BLaER1 treated with 17β-estradiol and CSF1 and Interleukin-3, amounts not matched to agents 10 nM and 100 nM (cell line): ENCODE data around the gene JRKL.

Source experiments
- H3K27ac ChIP-seq, 11 experiments: shearing (Covaris generic); formaldehyde crosslinking; 2 replicates each; pipeline ENCODE4 v1.8.1; 2022
- H3K27me3 ChIP-seq, 11 experiments: shearing (Covaris generic); formaldehyde crosslinking; 2 replicates each; pipeline ENCODE4 v1.8.1; 2022
- H3K36me3 ChIP-seq, 11 experiments: shearing (Covaris generic); formaldehyde crosslinking; 2 replicates each; pipeline ENCODE4 v1.8.1; 2022
- H3K4me1 ChIP-seq, 10 experiments: shearing (Covaris generic); formaldehyde crosslinking; 2 replicates each; pipeline ENCODE4 v1.8.1; 2022
- H3K4me2 ChIP-seq, 11 experiments: shearing (Covaris generic); formaldehyde crosslinking; 2 replicates each; pipeline ENCODE4 v1.8.1; 2022
- H3K4me3 ChIP-seq, 10 experiments: shearing (Covaris generic); formaldehyde crosslinking; 2 replicates each; pipeline ENCODE4 v1.8.1; 2022
- H3K9ac ChIP-seq, 11 experiments: shearing (Covaris generic); formaldehyde crosslinking; 2 replicates each; pipeline ENCODE4 v1.8.1; 2022
- H3K9me3 ChIP-seq, 11 experiments: shearing (Covaris generic); formaldehyde crosslinking; replicated peaks in 1 of 11; 2 replicates each; pipeline ENCODE4 v1.8.1; 2022
- H4K20me1 ChIP-seq, 11 experiments: shearing (Covaris generic); formaldehyde crosslinking; 2 replicates each; pipeline ENCODE4 v1.8.1; 2022
- Cebpa-rat ChIP-seq, 11 experiments: shearing (Covaris generic); IDR thresholded peaks; 2 replicates each; pipeline ENCODE4 v1.8.1; 2022

Gene JRKL

DNA sequence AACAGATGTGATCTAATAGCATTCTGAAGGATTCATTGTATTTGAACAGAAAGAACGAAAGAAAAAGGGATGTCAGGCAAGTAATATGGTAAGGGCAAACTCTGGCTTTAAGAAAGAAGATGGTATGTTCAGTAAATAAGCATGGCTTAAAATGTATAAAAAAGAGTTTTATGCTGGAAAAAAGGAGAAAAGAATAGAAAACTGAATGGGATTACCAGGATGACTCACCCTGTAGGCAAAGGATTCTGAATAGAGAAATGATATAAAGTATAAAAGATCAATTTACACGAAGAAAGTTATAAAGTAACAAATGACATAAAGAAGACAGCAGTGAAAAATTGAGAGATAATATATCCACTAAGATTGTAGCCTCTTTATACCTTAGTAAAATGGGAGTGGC is 4.6 kb upstream of the JRKL start:
- Histone ChIP-seq H3K4me1 (peaks cover 5 to 26% (median 17%) of the 10 kb centered on the region in 10 experiments), H3K4me3 (no peak overlapping the region), H3K27me3 (no peaks in the 10 kb centered on the region), H3K36me3 (peaks cover 34 to 67% (median 46%) of the 10 kb centered on the region in 11 experiments; a peak in 21 of 22 replicates), H3K4me2 (no peak overlapping the region), H3K9me3 (no peaks in the 10 kb centered on the region), H3K9ac (no peak overlapping the region), H3K27ac (no peak overlapping the region), H4K20me1 (peaks cover 0 to 19% (median 0%) of the 10 kb centered on the region in 11 experiments; a peak in 4 of 22 replicates)
- TF ChIP-seq Cebpa-rat (IDR thresholded peaks at IDR 0.05): no peak

DNA sequence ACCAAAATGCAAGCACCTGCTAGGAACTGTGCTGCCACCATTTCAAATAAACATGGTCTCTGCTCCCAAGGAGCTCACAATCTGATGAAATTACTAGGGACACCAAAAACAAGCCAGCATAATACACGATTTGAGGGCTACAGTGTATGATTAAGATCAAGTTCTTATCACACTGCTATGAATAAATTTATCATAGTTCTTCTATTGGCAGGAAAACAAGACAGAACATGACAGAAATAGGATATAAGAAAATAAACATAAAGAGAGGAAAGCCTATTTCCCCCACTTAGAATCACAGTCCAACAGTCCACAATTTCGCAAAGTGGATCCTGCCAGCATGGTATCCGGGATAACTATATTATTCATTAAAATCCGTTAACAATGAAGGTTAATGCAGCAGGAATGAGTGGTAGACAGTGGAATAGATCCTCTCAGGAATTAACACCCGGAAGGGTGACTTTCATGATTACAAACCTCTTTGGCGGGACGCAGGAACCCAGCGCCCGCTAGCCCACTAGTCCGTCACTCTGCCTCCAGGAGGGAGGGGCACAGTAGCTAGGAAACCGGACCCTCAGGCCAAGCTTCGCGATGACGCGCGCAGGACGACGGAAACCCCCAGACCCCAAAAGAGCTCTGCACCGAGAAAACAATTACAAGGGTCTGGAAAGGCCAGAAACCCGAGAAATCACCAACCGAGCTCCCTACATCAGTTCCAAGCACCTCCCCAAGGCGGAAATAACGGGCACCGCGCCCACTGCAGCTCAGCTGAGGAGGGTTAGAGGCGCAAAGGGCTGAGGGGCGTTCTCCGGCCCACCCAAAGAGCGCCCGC is 708 bp upstream of the JRKL start:
- TF ChIP-seq Cebpa-rat (IDR thresholded peaks at IDR 0.05): no peak
- H4K20me1 ChIP-seq: peaks cover 0 to 22% (median 0%) of the 10 kb centered on the region in 11 experiments; a peak in 7 of 22 replicates
- no peaks in the 10 kb centered on the region for H3K27me3 ChIP-seq
- peaks cover 4 to 31% (median 14%) of the 10 kb centered on the region in 11 experiments; a peak in 17 of 22 replicates for H3K36me3 ChIP-seq
- peak overlapping the region; percentile 71 to 96 (median 84) for H3K4me2 ChIP-seq
- H3K27ac ChIP-seq: peak overlapping the region; percentile 72 to 90 (median 85)
- peaks cover 0 to 7% (median 0%) of the 10 kb centered on the region in 11 experiments; a peak in 4 of 22 replicates for H3K9me3 ChIP-seq
- H3K9ac ChIP-seq: peak overlapping the region; percentile 84 to 94 (median 87)
- peak overlapping the region; percentile 85 to 99 (median 92) for H3K4me3 ChIP-seq
- peaks cover 20 to 59% (median 26%) of the 10 kb centered on the region in 10 experiments for H3K4me1 ChIP-seq

DNA sequence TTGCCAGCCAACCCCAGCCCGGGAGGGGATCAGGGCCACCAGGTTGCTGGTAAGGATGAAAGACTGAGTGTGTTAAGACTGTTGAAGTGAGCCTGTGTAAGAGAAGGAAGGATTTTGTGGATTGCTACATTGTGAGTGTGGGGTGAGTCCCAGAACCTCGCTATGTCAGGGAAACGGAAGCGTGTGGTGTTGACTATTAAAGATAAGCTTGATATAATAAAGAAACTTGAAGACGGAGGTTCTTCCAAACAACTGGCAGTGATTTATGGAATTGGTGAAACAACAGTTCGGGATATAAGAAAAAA is 627 bp downstream of the JRKL start:
- TF ChIP-seq Cebpa-rat (IDR thresholded peaks at IDR 0.05): no peak
- H3K9ac ChIP-seq: peak overlapping the region; percentile 84 to 94 (median 87)
- H3K27ac ChIP-seq: peak overlapping the region; percentile 79 to 90 (median 85)

DNA sequence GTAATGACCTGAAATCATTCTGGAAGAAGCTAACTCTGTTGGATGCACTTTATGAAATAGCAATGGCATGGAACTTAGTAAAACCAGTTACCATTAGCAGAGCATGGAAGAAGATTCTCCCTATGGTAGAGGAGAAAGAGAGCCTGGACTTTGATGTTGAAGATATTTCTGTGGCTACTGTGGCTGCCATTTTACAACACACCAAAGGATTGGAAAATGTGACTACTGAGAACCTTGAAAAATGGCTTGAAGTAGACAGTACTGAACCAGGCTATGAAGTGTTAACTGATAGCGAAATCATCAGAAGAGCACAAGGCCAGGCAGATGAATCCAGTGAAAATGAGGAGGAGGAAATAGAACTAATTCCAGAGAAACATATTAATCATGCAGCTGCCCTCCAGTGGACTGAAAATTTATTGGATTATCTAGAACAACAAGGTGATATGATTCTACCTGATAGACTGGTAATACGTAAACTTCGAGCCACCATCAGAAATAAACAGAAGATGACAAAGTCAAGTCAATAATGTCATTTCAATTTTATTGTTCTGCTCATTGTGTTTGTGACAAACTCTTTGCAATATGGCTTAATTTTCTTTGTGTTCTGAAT is 2.0 kb downstream of the JRKL start:
- Histone ChIP-seq H3K9me3 (peaks cover 0 to 7% (median 0%) of the 10 kb centered on the region in 11 experiments; a peak in 4 of 22 replicates), H3K4me3 (peak overlapping the region in 1 of 10 experiments; percentile 92; a peak in 1 of 20 replicates), H3K36me3 (peaks cover 0 to 6% (median 0%) of the 10 kb centered on the region in 11 experiments; a peak in 3 of 22 replicates), H3K27ac (no peak overlapping the region), H3K4me2 (peak overlapping the region in 7 of 11 experiments; percentile 83 to 94 (median 87); a peak in 16 of 22 replicates), H3K4me1 (peaks cover 20 to 56% (median 30%) of the 10 kb centered on the region in 10 experiments), H3K9ac (no peak overlapping the region), H3K27me3 (no peaks in the 10 kb centered on the region), H4K20me1 (peaks cover 0 to 18% (median 0%) of the 10 kb centered on the region in 11 experiments; a peak in 7 of 22 replicates)
- no peak for TF ChIP-seq Cebpa-rat (IDR thresholded peaks at IDR 0.05)

More for the DNA sequence above, 627 bp downstream of the JRKL start:
- Histone ChIP-seq H3K4me3 (peak overlapping the region; percentile 85 to 99 (median 92)), H4K20me1 (peaks cover 0 to 19% (median 0%) of the 10 kb centered on the region in 11 experiments; a peak in 7 of 22 replicates), H3K4me2 (peak overlapping the region; percentile 73 to 94 (median 85)), H3K36me3 (peaks cover 0 to 18% (median 9%) of the 10 kb centered on the region in 11 experiments; a peak in 13 of 22 replicates), H3K27me3 (no peaks in the 10 kb centered on the region), H3K4me1 (peaks cover 20 to 61% (median 26%) of the 10 kb centered on the region in 10 experiments), H3K9me3 (peaks cover 0 to 7% (median 0%) of the 10 kb centered on the region in 11 experiments; a peak in 4 of 22 replicates)

DNA sequence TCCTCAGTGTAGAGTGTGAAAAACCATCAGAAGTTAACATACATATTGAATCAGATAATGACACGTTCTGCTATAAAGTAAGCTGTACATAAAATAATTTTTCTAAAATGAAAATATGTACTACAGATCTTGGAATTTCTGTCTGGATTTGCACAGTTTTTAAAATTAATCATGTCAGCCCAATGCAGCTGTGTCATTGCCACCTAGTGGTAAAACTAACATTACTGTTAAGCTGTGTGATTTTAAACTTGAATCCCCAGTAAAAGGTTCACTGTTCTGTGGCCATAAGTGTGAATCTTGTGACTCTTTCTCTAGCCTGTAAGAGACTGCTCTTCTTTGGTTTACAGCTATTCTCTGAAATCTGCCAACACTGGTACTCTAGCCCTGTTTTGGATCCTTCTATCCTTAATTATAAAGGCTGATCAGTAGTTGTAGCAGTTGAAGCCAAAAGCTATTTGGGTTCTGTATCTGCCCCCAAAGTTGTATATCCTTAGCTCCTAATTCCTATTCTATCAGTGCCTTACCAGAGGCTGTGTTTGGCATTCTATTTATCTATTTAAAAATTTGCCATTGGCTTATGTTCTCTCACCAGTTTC is 4.0 kb downstream of the JRKL start:
- Histone ChIP-seq H3K9me3 (peaks cover 0 to 7% (median 0%) of the 10 kb centered on the region in 11 experiments; a peak in 4 of 22 replicates), H3K4me2 (peak overlapping the region in 2 of 11 experiments; percentile 30 to 33; a peak in 3 of 22 replicates), H3K27me3 (no peaks in the 10 kb centered on the region), H3K4me1 (peaks cover 8 to 35% (median 18%) of the 10 kb centered on the region in 10 experiments), H3K4me3 (no peak overlapping the region), H3K9ac (peak overlapping the region in 1 of 11 experiments; percentile 11; a peak in 1 of 22 replicates), H4K20me1 (peaks cover 0 to 8% (median 0%) of the 10 kb centered on the region in 11 experiments; a peak in 6 of 22 replicates), H3K27ac (no peak overlapping the region), H3K36me3 (peaks cover 0 to 4% (median 0%) of the 10 kb centered on the region in 11 experiments; a peak in 2 of 22 replicates)
- TF ChIP-seq Cebpa-rat (IDR thresholded peaks at IDR 0.05): no peak

DNA sequence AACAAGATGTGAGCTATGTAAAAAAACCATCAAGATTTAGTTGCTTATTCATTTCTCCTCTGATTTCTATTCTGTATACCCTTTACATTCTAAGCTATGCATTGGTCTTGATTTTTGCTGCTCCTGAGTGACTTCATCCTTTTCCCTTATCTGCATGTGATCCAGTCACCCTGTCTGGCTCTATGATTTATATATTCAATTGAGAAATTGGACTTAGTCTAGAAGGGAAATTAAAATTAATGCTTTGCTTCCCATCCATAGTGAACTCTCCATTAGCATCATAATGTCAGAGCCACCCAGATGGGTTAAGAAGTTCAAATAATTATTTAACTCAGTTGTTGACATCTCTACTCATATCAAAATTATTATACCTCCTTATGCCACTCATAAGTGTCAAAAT is 5.0 kb downstream of the JRKL start:
- H3K4me3 ChIP-seq: no peak overlapping the region
- H3K36me3 ChIP-seq: peaks cover 0 to 4% (median 0%) of the 10 kb centered on the region in 11 experiments; a peak in 2 of 22 replicates
- H3K9ac ChIP-seq: no peak overlapping the region
- peaks cover 6 to 35% (median 16%) of the 10 kb centered on the region in 10 experiments for H3K4me1 ChIP-seq
- H3K4me2 ChIP-seq: no peak overlapping the region
- H3K27ac ChIP-seq: no peak overlapping the region
- H3K9me3 ChIP-seq: peaks cover 0 to 7% (median 0%) of the 10 kb centered on the region in 11 experiments; a peak in 4 of 22 replicates
- peaks cover 0 to 8% (median 0%) of the 10 kb centered on the region in 11 experiments; a peak in 5 of 22 replicates for H4K20me1 ChIP-seq
- TF ChIP-seq Cebpa-rat (IDR thresholded peaks at IDR 0.05): no peak
- no peaks in the 10 kb centered on the region for H3K27me3 ChIP-seq

DNA sequence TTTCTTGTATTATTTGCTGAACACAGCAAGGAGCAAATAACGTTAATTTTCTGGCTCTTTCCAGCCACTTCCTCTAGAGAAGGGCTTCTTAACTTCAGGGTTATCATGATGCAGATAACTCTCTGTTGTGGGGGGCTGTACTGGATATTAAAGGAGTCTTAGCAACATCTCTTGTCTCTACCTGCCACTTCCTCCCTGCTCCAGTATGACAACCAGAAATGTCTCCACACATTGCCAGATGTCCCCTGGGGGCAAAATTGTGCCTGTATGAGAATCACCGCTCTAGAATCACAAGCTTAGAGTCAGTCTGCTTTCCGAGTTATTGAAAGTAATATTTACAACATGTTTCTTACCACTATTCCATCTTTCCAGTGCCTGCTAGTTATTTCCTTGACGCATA is 6.8 kb downstream of the JRKL start:
- no peak for TF ChIP-seq Cebpa-rat (IDR thresholded peaks at IDR 0.05)
- no peak overlapping the region for H3K9ac ChIP-seq
- H3K27me3 ChIP-seq: no peaks in the 10 kb centered on the region
- H3K4me3 ChIP-seq: no peak overlapping the region
- H3K9me3 ChIP-seq: peaks cover 0 to 8% (median 0%) of the 10 kb centered on the region in 11 experiments; a peak in 1 of 22 replicates
- H3K4me2 ChIP-seq: peak overlapping the region in 1 of 11 experiments; percentile 26; a peak in 2 of 22 replicates
- peaks cover 0 to 23% (median 6%) of the 10 kb centered on the region in 10 experiments; a peak in 12 of 20 replicates for H3K4me1 ChIP-seq
- H3K36me3 ChIP-seq: no peaks in the 10 kb centered on the region; a peak in 1 of 22 replicates
- peaks cover 0 to 8% (median 0%) of the 10 kb centered on the region in 11 experiments; a peak in 5 of 22 replicates for H4K20me1 ChIP-seq
- no peak overlapping the region for H3K27ac ChIP-seq

DNA sequence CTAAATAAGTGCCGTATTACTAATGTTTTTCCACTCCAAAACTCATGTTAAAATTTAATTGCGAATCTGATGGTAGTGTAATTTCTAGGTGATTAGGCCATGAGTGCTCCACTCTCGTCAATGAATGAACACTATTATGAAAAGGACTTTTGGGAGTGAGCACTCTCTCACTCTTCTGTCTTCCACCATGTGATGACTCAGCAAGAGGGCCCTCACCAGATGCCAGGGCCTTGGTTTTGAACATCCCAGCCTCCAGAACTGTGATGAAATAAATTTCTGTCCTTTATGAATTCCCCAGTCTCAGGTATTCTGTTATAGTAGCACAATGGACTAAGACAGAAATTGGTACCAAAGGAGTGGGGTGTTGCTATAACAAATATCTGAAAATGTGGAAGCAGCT is 8.1 kb downstream of the JRKL start:
- Histone ChIP-seq H4K20me1 (peaks cover 0 to 8% (median 0%) of the 10 kb centered on the region in 11 experiments; a peak in 5 of 22 replicates), H3K27me3 (no peaks in the 10 kb centered on the region), H3K9me3 (0 out of 22 replicates have a peak, but pooled peaks cover 0 to 8% (median 0%) of the 10 kb centered on the region in 11 experiments)

More for the DNA sequence above, 8.1 kb downstream of the JRKL start:
- H3K4me3 ChIP-seq: no peak overlapping the region
- H3K27ac ChIP-seq: no peak overlapping the region
- no peak for TF ChIP-seq Cebpa-rat (IDR thresholded peaks at IDR 0.05)
- H3K36me3 ChIP-seq: no peaks in the 10 kb centered on the region
- no peak overlapping the region for H3K9ac ChIP-seq
- no peak overlapping the region for H3K4me2 ChIP-seq
- H3K4me1 ChIP-seq: peaks cover 0 to 11% (median under 1%) of the 10 kb centered on the region in 10 experiments; a peak in 7 of 20 replicates
